DND-41 (cell line): ENCODE measurements around the gene ABHD17C.
"Not testable (repeated sequence)": the region's sequence is repeated elsewhere in the genome, so short reads cannot be mapped to it uniquely, and the experiment has no call there.

Experiments
- EZH2 ChIP-seq: IDR thresholded peaks from 3 replicates; pipeline ENCODE4 v1.6.1; 2012; ENCODE audit warnings: borderline replicate concordance, low read depth, mild to moderate bottlenecking, moderate library complexity, low read length, inconsistent platforms; ENCODE audit not compliant: severe bottlenecking
- TF ChIP-seq, protein P1 (sequence below): IDR thresholded peaks from 2 replicates; pipeline ENCODE4 v1.5.1; 2012; ENCODE audit warnings: borderline replicate concordance, low read length, moderate library complexity, mild to moderate bottlenecking; ENCODE audit not compliant: poor library complexity, severe bottlenecking; ENCODE audit errors: extremely low read depth

DNA sequence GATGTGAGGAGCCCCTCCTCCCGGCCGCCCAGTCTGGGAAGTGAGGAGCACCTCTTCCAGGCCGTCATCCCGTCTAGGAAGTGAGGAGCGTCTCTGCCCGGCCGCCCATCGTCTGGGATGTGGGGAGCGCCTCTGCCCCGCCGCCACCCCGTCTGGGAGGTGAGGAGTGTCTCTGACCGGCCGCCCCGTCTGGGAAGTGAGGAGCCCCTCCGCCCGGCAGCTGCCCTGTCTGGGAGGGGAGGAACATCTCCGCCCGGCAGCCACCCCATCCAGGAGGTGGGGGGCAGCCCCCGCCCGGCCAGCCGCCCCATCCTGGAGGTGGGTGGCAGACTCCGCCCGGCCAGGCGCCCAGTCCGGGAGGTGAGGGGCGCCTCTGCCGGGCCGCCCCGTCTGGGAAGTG, 47.7 kb upstream of the ABHD17C start:
- TF ChIP-seq, protein P1, sequence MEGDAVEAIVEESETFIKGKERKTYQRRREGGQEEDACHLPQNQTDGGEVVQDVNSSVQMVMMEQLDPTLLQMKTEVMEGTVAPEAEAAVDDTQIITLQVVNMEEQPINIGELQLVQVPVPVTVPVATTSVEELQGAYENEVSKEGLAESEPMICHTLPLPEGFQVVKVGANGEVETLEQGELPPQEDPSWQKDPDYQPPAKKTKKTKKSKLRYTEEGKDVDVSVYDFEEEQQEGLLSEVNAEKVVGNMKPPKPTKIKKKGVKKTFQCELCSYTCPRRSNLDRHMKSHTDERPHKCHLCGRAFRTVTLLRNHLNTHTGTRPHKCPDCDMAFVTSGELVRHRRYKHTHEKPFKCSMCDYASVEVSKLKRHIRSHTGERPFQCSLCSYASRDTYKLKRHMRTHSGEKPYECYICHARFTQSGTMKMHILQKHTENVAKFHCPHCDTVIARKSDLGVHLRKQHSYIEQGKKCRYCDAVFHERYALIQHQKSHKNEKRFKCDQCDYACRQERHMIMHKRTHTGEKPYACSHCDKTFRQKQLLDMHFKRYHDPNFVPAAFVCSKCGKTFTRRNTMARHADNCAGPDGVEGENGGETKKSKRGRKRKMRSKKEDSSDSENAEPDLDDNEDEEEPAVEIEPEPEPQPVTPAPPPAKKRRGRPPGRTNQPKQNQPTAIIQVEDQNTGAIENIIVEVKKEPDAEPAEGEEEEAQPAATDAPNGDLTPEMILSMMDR, result not testable (repeated sequence)
- TF ChIP-seq EZH2, result not testable (repeated sequence)
